Embryonic facial prominence (tissue), 1 donor: ENCODE results near the gene KCNN1.

ENCODE experiments used
- DNase-seq: peaks from one replicate; pipeline ENCODE4 v3.0.0-alpha.2; 2016; ENCODE audit errors: extremely low spot score

The KCNN1 gene

DNA sequence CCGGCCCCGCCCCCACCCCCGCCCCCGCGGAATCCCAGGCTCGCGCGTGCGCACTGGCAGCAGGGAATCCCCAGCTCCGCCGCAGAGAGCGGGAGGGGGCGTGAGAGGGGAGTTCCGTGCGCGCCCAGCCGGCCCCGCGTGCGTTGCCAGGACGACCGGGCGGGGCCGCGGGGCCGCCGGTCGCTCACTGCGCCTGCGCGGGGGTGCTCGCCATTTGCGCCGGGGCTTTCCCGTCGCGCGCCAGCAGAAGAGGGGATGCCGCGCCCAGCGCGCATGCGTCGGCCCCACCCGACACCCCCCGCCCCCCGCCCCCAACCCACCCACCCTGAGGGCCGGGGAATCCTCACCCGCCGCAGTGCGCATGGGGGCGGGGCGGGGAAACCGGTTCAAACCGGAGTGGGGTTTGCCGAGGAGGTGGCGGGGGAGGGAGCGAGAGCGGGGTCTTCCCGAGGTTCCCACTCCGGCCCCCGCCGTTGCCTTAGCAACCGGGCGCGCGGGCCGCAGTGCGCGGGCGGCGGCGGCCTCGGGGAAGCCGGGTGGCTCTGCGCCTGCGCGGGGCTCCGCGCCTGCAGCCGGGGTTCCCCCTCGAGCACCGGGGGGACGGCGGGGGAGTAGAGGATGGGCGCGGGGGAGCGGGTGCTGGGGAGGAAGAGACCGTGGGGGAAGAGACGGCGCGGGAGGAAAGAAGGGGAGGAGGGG, 18.9 kb upstream of the KCNN1 start:
- peak; percentile 96 for DNase-seq

DNA sequence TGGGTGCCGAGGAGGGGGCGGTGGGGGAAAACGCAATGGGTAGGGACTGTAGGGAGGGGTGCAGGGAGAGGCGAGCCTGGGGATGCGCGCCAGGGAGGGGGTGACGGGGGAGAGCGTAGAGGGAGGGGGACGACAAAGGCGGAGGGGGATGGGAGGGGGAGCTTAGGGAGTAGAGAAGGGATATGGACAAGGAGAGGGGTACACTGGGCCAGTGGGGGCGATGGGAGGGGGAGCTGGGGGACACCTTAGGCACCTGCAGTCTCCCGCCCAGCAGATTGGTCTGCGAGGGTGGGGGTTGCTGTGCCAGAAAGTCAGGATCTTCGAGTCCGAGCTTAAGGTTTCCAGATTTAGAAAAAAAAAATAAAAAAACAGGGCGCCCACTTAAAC, 18.4 kb upstream of the KCNN1 start:
- DNase-seq = peak; percentile 69

DNA sequence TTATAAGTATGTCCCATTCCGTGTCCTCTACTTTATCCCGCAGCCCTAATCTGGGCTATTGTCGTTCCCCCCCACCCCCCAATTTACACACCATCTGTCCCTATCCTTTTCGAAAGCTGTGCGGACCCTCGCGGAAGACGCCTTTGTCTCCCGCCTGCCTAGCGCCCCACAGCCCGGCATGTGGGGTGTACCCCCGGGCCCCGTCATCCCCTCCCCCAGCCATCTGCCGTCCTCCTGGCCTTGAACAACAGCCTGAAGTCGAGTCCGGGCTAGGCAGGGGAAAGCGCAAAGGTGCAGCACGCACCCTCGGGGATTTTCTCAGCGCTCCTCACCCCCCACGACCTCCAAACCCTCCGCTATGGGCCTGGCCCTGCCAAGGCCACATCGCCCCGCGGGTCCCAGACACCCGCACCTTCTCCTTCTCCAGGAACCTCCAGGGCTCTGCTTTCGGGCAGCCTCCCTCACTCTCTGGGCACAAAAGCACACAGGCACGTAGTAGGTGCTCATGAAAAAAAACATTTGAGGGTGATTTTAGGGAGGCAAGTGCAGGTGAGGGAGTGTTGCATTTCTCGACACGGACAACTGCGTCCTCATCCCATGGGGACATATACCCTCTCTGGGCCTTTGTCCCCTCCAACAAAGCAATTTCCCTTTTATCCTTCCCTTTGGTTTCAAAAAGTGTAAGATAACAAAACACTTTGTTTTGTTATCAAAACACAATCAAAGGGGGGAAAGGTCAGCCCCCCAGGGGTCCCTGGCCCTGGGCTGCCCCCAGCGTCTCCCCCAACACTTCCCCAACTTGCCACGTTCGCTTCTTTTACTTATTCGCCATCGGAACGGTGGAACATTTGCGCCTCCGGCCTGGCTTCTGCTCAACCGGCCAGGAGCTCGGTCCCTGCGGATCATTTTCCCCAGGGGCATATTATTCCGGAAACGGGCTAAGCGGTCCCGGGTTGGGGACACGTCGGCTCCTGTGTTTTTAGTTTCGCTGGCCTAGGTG, 17.7 kb upstream of the KCNN1 start:
- no peak for DNase-seq

DNA sequence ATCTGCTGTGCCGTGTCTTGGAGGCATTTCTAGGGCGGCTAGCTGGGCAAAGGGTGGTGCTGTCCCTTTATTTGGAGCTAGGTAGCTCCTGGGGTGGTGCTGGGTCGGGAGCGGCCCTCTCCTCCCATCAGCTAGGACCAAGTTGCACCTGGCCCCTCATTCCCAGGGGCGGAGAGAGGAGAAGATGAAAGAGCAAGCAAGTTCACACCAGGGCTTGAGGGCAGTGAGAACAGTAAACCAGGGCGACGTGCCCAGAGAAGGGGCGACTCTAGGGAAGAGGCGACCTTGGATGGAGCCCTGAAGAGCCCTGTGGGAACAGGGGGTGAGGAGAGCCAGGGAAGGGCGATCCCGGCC, 17.0 kb upstream of the KCNN1 start:
- DNase-seq = no peak

DNA sequence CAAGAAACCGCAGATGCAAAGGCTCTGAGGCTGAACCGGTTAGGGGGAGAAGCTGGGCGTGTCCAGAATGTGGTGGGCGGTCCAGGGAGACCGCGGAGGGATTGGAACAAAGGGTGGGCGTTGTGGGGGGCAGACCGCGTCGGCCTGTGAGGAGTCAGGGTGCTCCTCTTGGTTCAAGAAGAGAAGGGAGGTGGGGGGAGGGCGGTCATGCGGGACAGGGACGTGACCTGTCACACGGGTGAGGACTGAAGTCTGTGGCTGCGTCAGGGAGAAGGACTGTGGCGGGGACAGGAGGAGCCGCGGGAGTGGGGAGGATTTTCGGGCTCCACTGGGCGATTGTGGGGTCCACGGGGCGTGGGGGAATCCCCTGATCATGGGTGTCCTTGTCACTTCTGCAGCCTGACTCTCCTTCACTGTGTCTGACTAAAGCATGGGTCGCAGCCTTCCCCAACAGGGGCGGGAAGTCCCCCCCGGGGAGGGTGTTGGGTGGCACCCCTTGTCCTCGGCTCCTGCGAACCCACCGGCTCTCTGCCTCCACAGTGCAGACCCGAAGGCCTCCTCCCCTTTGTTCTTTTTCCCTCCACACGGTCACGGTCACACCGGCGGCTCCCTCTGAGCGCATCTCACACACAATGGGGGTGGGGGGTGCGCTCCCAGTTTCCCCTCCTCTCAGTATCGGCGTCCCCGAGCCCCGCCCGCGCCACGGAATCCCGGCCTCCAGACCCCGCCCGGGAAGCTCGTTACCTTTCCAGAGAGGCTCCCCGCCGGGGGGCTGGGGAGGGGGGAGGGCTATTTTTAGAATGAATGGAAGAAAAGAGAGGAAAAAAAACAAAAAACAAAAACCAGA, 16.4 kb upstream of the KCNN1 start:
- DNase-seq = peak; percentile 63

DNA sequence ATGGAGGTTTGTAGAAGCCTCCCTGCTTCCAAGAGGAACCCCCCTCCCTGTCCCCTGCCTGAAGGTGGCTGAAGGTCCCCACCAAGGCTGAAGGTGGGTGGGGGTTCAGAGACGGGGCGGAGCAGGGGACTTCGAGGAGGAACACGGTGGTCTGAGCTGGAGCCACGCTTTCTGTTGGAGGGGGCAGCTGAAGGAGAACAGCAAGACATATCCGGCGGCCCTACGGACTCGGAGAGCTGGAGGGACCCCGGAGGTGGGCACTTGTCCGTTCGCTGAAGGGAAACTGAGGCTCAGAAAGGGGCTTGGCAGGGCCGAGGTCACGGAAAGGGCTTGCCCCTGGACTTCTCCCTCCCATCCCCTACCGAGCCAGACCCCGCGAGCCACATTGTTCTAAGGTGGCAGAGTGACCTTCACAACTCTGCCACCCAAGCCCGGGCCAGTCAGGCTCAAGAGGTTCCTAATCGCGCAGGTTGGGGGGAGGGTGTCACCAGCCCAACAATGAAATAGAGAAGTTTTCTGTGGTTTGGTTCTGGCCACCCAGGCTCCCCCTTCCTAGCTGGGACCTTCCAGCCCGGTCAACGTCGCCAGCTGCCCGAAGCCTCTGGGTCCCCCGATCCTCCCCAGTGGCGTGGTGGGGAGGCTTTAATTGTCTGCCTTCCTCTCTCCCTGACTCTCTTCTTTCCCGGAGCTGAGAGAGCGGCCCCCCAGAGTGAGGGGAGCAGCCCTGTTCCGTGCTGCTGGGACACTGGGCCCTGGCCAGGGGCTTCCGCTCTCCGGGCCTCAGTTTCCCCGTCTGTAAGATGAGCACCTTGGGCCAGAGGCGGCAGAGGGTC, 15.5 kb upstream of the KCNN1 start:
- DNase-seq = no peak

DNA sequence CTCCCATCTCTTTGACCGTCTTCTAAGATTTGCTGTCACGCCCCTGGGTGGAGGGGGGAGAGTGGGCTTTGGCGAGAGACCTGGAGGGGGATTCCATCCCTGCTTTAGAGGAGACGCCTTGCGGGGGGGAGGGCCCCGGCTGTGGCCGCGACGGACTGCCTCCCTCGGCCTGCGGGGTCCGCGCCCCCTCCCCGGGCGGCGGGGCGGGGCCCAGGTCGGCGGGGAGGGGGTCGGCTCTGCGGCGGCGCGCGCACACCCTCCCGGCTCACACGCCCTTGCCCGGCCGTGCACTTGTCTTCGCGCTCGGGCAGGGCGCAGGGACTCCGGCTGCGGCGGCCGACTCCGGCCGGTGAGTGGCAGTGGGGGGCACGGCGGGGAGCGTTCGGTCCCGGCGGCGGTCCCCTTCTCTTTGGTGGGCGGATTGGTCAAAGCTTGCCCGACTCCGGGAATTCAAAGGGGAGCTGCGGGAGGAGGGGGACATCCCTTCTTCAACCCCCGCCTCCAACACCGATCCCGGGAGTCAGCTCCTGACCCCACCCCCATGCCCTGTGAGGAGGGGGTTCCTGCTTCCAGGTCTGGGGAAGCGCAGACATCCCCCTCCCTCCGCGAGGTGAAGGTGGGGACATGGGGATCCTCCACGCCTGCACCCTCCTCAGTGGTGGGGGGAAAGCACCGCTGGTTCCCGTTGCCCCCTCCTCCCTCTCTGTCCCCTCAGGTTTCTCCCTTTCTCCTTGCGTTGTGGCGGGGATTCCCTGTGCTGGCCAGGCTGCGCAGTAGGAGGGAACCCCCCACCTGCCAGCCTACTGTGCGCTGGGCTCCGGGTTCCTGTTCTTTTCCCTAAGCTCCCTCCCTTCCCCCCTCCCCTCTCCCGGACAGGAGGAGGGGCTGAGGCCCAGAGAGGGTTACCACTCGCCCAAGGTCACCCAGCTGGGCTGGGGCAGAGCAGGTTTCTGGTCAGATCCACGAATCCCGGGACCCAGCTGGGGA, 14.6 kb upstream of the KCNN1 start:
- no peak for DNase-seq

DNA sequence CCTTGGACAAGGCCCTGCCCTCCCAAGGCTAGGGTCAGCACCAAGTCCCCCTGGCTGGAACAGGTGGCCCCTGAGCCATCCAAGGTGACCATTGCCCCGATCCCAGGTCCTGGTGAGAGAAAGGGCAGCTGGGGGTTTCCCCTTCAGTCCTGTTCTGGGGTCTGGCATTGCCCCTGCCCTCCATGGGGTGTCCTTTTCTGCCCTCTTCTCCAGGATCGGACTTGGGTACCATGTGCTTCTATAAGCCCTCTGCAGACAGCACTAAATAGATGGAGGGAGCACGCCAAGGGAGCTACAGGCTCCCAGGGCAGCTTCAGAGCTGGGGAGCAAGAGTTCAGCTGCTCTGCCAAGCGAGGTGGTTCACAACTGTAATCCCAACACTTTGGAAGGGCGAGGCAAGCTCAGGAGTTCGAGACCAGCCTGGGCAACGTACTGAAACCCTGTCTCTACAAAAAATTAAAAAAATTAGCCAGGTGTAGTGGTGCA, 13.5 kb upstream of the KCNN1 start:
- DNase-seq = no peak

DNA sequence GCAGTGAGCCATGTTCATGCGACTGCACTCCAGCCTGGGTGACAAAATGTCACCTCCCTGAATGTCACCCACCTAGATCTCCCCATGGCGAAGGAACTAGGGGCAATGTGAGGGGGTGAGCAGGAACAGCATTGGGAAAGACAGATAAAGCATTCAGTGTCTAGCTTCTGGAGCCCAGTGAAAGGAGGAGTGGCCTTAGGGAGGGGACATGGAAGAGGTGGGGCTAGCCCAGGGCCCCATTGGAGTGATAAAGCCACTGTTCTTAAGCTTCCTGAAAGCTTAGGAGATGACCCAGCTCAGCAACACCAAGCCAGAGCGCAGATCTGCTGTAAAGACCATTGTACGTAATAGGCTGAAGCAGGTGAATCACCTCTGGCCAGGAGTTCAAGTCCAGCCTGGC, 13.0 kb upstream of the KCNN1 start:
- DNase-seq = no peak

DNA sequence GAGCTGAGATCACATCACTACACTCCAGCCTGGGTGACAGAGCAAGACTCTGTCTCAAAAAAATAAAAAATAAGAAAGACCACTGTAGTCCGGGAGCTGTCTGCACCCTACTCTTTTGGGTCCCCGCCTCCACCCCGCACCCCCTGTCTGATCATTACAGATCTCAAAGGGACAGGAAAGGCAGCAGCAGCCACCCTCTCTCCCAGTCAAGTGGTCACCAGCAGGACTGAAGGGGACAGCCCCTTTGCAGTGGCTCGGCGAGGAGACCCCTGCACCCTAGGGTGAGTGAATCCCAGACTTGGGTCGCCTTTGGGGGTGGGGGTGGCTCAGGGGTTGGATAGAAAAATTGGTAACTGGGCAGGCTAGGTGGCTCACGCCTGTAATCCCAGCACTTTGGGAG, 12.5 kb upstream of the KCNN1 start:
- no peak for DNase-seq

DNA sequence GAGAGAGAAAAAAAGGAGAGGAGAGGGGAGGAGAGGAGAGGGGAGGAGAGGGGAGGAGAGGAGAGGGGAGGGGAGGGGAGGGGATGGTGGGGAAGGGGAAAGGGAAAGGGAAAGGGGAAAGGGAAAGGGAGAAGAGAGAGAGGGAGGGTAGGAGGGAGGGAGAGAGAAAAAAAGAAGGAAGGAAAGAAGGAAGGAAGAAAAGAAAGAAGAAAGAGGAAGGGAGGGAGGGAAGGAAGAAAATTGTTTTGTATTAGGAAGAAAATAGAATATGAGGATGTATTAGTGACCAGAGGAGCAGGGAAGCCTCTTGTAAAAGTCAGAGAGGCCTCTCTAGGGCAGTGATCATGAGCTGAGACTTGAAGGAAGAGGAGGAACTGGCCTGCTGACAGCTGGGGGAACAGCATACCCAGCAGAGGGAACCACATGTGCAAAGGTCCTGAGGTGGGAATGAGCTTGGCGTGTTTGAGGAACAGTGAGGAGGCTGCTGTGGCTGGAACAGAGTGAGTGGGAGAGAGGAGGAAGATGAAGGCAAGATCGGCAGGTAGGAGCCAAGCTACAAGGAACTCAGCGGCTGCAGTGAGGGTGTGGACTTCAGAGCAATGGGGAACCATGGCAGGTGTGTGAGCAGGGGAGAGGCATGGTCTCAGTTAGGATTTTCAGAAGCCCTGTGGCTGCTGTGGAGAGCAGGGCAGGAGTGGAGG, 9.6 kb upstream of the KCNN1 start:
- DNase-seq = no peak

DNA sequence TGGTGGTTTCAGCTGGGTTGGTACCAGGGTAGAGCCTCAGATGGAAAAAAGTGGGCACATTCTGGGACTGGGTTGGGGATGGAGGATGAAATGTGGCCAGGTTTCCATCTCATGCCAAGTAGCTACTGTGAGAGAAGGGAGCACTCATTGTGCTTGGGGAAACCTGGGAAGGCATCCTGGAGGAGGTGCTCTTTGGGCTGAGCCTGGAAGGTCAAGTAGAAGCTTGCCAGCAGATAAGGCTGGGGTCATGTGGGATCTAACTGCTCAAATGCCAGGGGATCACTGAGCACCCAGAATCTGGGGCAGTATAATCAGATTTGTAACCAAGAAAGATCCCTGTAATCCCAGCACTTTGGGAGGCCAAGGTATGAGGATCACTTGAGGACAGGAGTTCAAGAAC, 9.0 kb upstream of the KCNN1 start:
- DNase-seq = no peak

DNA sequence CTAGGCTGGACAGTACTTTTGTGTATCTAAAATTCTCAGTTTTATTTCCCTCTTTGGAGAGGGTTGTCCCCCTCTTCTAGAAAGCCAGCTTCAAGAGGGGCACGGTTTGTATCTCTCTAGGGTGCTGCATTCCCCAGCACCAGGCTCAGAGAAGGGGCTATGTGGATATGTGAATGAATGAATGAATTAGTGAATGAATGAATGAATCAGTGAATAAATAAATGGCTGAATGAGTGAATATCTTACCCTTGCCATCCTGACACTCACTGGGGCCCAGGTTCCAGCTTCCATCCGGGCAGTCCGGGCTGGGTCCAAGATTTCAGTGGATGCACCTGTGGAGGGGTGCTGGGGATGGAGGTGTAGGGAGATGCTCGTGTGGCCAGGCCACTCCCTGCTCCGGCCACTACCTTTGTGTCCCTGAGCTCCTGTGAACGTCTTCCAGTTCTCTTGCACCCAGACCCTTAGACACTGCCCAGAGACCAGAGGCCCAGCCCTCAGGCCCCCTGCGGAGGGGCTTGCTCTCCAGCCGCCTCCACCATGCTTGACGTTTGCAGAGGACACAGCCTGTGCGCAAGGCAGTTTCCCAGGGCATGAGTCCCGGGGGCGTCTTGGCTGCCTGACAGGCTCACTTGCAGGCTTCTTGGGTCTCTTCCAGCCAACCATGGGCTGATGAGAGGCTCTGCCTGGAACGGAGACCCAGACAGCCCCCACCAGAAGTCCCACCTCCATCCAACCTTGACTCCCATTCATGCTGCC, 2.8 kb upstream of the KCNN1 start:
- no peak for DNase-seq

DNA sequence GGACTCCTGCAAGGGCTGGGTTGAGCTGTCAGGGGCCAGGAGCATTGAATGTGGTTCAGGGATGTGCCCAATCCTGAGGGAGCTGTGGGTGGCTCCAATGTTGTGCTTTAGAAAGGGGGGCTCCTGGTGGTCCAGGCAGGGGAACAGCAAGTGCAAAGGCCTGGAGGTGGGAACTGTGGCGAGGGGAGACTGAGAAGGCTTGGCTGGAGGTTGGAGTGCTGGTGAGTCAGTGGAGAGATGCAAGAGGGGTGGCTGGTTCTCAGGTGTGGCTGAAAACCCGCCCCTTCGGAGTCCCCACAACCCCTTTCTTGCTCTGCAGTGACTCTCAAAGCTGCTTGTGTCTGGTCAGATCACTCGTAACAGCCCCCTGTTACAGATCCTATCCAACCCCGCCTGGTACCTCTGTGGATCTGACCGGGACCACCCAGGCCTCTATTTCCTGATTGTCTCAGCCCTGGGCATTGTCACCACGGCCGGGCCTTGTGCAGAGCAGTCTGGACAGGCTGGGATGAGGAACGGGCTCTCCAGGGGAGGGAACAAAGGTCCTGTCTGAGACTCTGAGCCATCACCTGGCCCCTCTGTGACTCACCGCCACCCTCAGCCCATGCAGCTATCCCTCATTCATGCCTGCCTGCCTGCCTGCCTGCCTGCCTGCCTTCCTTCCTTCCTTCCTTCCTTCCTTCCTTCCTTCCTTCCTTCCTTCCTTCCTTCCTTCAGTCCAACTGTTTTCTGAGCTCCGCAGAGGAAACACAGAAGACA, 1.4 kb upstream of the KCNN1 start:
- no peak for DNase-seq

DNA sequence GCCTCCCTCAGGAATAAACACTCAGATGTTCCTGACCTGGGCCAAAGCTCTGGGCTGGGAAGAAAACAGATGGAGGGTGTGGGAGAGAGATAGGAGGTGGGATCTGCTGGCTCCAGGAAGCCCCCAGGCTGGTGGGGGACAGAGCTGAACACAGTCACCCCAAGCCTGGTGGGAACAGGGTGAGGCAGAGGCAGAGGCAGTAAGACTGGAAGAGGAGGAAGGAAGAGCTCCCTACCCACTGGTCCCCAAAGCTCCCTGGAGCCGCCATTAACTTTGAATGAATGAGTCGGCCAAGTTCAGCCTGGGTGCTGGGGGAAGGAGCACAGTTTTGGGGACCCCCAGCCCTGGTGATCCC, 801 bp upstream of the KCNN1 start:
- no peak for DNase-seq

DNA sequence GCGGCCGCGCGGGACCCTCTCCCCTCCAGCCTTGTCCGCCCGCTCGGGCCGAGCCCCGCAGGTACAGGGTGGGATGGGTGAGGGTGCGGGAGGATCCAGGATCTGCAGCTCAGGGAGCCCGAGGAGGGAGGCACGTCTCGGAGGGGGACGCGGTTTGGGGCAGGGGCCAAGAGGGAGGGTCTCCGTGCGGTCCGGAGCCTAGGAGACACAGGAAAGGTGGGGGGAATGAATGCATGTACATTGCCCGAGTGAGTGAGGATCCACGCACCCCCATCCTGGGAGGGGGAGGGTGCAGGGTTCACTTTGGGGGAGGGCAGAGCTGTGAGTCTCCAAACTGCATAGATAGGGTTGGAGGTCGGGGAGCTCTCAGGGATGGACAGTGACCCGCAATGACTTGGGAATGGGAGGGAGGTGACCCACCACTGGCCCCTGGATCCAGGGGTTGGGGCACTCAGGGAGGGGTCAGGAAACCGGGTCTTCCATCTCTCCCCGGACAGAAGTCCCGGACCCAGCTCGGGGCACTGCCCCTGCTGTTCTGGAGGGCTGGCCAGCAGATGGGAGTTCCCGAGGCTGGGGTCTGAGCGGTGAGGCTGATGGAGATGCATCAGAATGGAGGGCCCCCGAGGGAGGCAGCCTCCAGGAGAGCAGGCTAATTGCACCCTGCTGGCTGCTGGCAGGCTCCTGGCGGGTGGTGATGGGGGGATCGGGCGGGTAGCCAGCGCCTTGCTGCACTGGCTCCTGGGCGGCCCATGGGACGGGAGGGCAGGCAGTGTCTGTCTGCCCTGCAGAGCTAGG, 547 bp downstream of the KCNN1 start:
- DNase-seq = no peak

DNA sequence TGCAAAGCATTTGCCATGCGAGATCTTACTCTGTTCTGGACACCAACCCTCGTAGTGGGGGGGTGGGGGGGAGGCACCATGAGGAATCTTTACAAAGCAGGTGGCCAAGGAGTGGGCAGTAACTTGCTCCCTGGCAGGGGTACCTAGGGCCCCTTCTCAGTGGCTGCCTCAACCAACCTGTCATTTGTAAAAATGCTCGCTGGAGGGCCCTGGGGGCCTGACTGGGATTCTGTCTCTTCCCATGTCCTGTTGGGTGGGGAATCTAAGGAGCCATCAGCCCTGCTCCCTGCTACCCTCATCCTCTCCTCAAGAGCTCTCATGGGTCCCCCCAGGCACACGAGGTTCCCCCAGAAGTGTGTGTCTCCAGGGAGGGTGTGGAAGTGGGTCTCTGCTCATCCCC, 1.5 kb downstream of the KCNN1 start:
- no peak for DNase-seq
